H1 (cell line): ENCODE results near the gene SLC6A19. TPM values are rescaled to one million over a fixed set of nuclear protein-coding genes. Genes with fewer than 3 reads are reported as not detected.
A peak's percentile ranks its signal among the peaks of the same experiment; 100 is the strongest.

Experiments used
- CTCF ChIA-PET: fragments of 300-600 bp; sonication (Branson Sonifier 250); formaldehyde crosslinking; loops from one replicate; lab custom pipeline; 2021; ENCODE audit not compliant: partially characterized antibody; lab: Charles Lee
- POLR2A ChIA-PET: fragments of 300-600 bp; sonication (Branson Sonifier 250); formaldehyde crosslinking; loops from one replicate; lab custom pipeline; 2021; ENCODE audit warnings: inconsistent platforms; ENCODE audit not compliant: partially characterized antibody; lab: Charles Lee
- DNase-seq, 2 experiments: peaks; one replicate each; pipeline versions ENCODE4 v3.0.0 to v3.0.0-alpha.2; 2010 to 2022; ENCODE audit warnings: low spot score in 2 of 2, low read depth in 1 of 2, mixed read lengths in 1 of 2
- FAIRE-seq: peaks from 2 replicates; lab custom pipeline; 2011; peaks lifted over from hg19 to GRCh38; lab: Jason Lieb, UNC
- H2AFZ ChIP-seq: 2 replicates; pipeline ENCODE4 v1.8.1; 2012; ENCODE audit warnings: low read length, inconsistent platforms
- H2AK5ac ChIP-seq: 2 replicates; pipeline ENCODE4 v1.6.1; 2013; ENCODE audit warnings: low read depth, low read length
- H2BK120ac ChIP-seq: replicated peaks from 2 replicates; pipeline ENCODE3; 2013; ENCODE audit warnings: low read depth, low read length, inconsistent platforms
- H2BK12ac ChIP-seq: 2 replicates; pipeline ENCODE4 v1.6.1; 2013; ENCODE audit warnings: low read depth, low read length
- H2BK15ac ChIP-seq: 2 replicates; pipeline ENCODE4 v1.6.1; 2013; ENCODE audit warnings: low read length
- H2BK20ac ChIP-seq: 2 replicates; pipeline ENCODE4 v1.6.1; 2013; ENCODE audit warnings: low read length
- H2BK5ac ChIP-seq: 2 replicates; pipeline ENCODE4 v1.6.1; 2013; ENCODE audit warnings: low read depth, low read length
- H3K14ac ChIP-seq: 2 replicates; pipeline ENCODE4 v1.6.1; 2013; ENCODE audit warnings: inconsistent platforms; ENCODE audit not compliant: insufficient read length
- H3K18ac ChIP-seq: 2 replicates; pipeline ENCODE4 v1.6.1; 2013; ENCODE audit warnings: low read length; ENCODE audit errors: extremely low read depth
- H3K23ac ChIP-seq: 2 replicates; pipeline ENCODE4 v1.6.1; 2013; ENCODE audit warnings: inconsistent platforms; ENCODE audit not compliant: insufficient read length
- H3K23me2 ChIP-seq: 2 replicates; pipeline ENCODE4 v1.6.1; 2013; ENCODE audit warnings: low read depth, low read length
- H3K27ac ChIP-seq: 2 replicates; pipeline ENCODE4 v1.6.1; 2011; ENCODE audit warnings: low read depth, low read length, inconsistent platforms
- H3K27me3 ChIP-seq, 4 experiments: replicated peaks in 1 of 4; 1 replicate in 1 of 4; 2 replicates in 3 of 4; pipeline versions ENCODE4 v1.6.1 to v1.8.1; 2011 to 2013; ENCODE audit warnings: low read length in 3 of 4, mild to moderate bottlenecking in 3 of 4, inconsistent platforms in 2 of 4, mixed read lengths in 2 of 4, moderate library complexity in 1 of 4; ENCODE audit not compliant: control insufficient read depth in 3 of 4, insufficient read depth in 3 of 4; ENCODE audit errors: extremely low read depth in 1 of 4
- H3K36me3 ChIP-seq, 4 experiments: 2 replicates each; pipeline versions ENCODE4 v1.6.1 to v1.8.1; 2011 to 2013; ENCODE audit warnings: mild to moderate bottlenecking in 4 of 4, low read length in 3 of 4, moderate library complexity in 2 of 4, control low read depth in 1 of 4, inconsistent platforms in 1 of 4; ENCODE audit not compliant: insufficient read depth in 4 of 4, control insufficient read depth in 2 of 4
- H3K4ac ChIP-seq: replicated peaks from 2 replicates; pipeline ENCODE3; 2013; ENCODE audit warnings: low read length, low read depth, mixed read lengths, inconsistent platforms; ENCODE audit not compliant: insufficient read length
- H3K4me1 ChIP-seq, 4 experiments: replicated peaks in 1 of 4; 1 replicate in 1 of 4; 2 replicates in 3 of 4; pipeline versions ENCODE4 v1.6.1 to v1.8.1; 2011 to 2013; ENCODE audit warnings: low read length in 3 of 4, inconsistent platforms in 2 of 4, mixed read lengths in 1 of 4; ENCODE audit not compliant: insufficient read depth in 4 of 4, control insufficient read depth in 3 of 4
- H3K4me2 ChIP-seq, 2 experiments: 2 replicates each; pipeline versions ENCODE4 v1.6.1 to v1.8.1; 2011 to 2013; ENCODE audit warnings: low read depth in 2 of 2, low read length in 2 of 2, control low read depth in 1 of 2, inconsistent platforms in 1 of 2, mild to moderate bottlenecking in 1 of 2; ENCODE audit not compliant: insufficient read depth in 1 of 2
- H3K4me3 ChIP-seq, 4 experiments: fragments of 200-600, 300-600 bp in 1 of 4; sonication (generic), shearing (Covaris generic), sonication (Bioruptor Twin) in 1 of 4; 2 replicates each; pipeline versions ENCODE4 v1.5.1 to v1.8.1; 2011 to 2016; ENCODE audit warnings: low read length in 4 of 4, low read depth in 3 of 4, control low read depth in 2 of 4, inconsistent platforms in 2 of 4, mild to moderate bottlenecking in 2 of 4, mixed read lengths in 1 of 4, moderate library complexity in 1 of 4; ENCODE audit not compliant: insufficient read depth in 2 of 4; ENCODE audit errors: extremely low read depth in 1 of 4
- H3K56ac ChIP-seq: replicated peaks from 2 replicates; pipeline ENCODE3; 2013; ENCODE audit warnings: low read depth, mild to moderate bottlenecking, mixed read lengths, low read length, inconsistent platforms; ENCODE audit not compliant: insufficient read length
- H3K79me1 ChIP-seq: 2 replicates; pipeline ENCODE4 v1.6.1; 2013; ENCODE audit warnings: low read depth, low read length, control low read depth
- H3K79me2 ChIP-seq, 2 experiments: 2 replicates each; pipeline versions ENCODE4 v1.6.1 to v1.8.1; 2012 to 2013; ENCODE audit warnings: low read length in 2 of 2, mild to moderate bottlenecking in 2 of 2, inconsistent platforms in 1 of 2; ENCODE audit not compliant: insufficient read depth in 2 of 2, control insufficient read depth in 1 of 2
- H3K9ac ChIP-seq, 4 experiments: replicated peaks in 1 of 4; 1 replicate in 1 of 4; 2 replicates in 3 of 4; pipeline versions ENCODE4 v1.6.1 to v1.8.1; 2011 to 2013; ENCODE audit warnings: low read depth in 3 of 4, low read length in 3 of 4, control low read depth in 2 of 4, mild to moderate bottlenecking in 2 of 4, moderate library complexity in 2 of 4, inconsistent platforms in 1 of 4; ENCODE audit errors: extremely low read depth in 1 of 4
- H3K9me3 ChIP-seq, 2 experiments: 2 replicates each; pipeline versions ENCODE4 v1.6.1 to v1.8.1; 2012 to 2013; ENCODE audit warnings: mild to moderate bottlenecking in 2 of 2, moderate library complexity in 2 of 2, control low read depth in 1 of 2, inconsistent platforms in 1 of 2, low read depth in 1 of 2, low read length in 1 of 2, mixed read lengths in 1 of 2; ENCODE audit not compliant: insufficient read depth in 2 of 2
- H4K20me1 ChIP-seq, 2 experiments: replicated peaks in 1 of 2; 2 replicates each; pipeline versions ENCODE3 to v1.8.1; 2011 to 2013; ENCODE audit warnings: inconsistent platforms in 2 of 2, low read length in 2 of 2, mild to moderate bottlenecking in 1 of 2; ENCODE audit not compliant: insufficient read depth in 2 of 2, control insufficient read depth in 1 of 2
- H4K5ac ChIP-seq: 2 replicates; pipeline ENCODE4 v1.6.1; 2013; ENCODE audit warnings: low read length, low read depth, mixed read lengths, inconsistent platforms; ENCODE audit not compliant: insufficient read length
- H4K8ac ChIP-seq: 2 replicates; pipeline ENCODE4 v1.8.0; 2013; ENCODE audit warnings: mild to moderate bottlenecking, moderate library complexity, low read length, inconsistent platforms; ENCODE audit not compliant: insufficient read depth; ENCODE audit errors: extremely low read depth
- H4K91ac ChIP-seq: replicated peaks from 2 replicates; pipeline ENCODE3; 2013; ENCODE audit warnings: low read length, mixed read lengths, inconsistent platforms; ENCODE audit not compliant: insufficient read length
- BACH1 ChIP-seq: IDR thresholded peaks from 2 replicates; pipeline ENCODE4 v1.6.1; 2012; ENCODE audit warnings: low read length, improper control_type of control experiment
- CBX5 ChIP-seq: fragments of 300-800, 300-1000 bp; sonication (generic); IDR thresholded peaks from 2 replicates; pipeline ENCODE4 v1.7.1; 2016; ENCODE audit warnings: antibody characterized with exemption, low read length, low read depth
- CEBPB ChIP-seq: IDR thresholded peaks from 2 replicates; pipeline ENCODE4 v1.6.1; 2012; ENCODE audit warnings: low read depth, low read length
- CREB1 ChIP-seq: IDR thresholded peaks from 2 replicates; pipeline ENCODE4 v1.6.1; 2012; ENCODE audit warnings: inconsistent platforms
- EGR1 ChIP-seq: IDR thresholded peaks from 2 replicates; pipeline ENCODE4 v1.6.1; 2011; ENCODE audit warnings: low read depth, low read length, borderline replicate concordance
- EZH2 ChIP-seq: fragments of 200-600 bp; sonication (generic); IDR thresholded peaks from 2 replicates; pipeline ENCODE4 v1.7.1; 2012; ENCODE audit warnings: low read depth, mild to moderate bottlenecking, moderate library complexity, low read length, inconsistent platforms; ENCODE audit not compliant: severe bottlenecking
- GTF2F1 ChIP-seq: IDR thresholded peaks from 2 replicates; pipeline ENCODE4 v1.6.1; 2012; ENCODE audit warnings: low read depth, low read length, improper control_type of control experiment, borderline replicate concordance
- MAFK ChIP-seq: IDR thresholded peaks from 2 replicates; pipeline ENCODE4 v1.6.1; 2012; ENCODE audit warnings: low read depth, mild to moderate bottlenecking, improper control_type of control experiment, low read length
- POLR2A ChIP-seq, 2 experiments: IDR thresholded peaks; 1 replicate in 1 of 2; 2 replicates in 1 of 2; pipeline ENCODE4 v1.6.1; 2011; ENCODE audit warnings: low read depth in 2 of 2, low read length in 2 of 2, mild to moderate bottlenecking in 2 of 2; ENCODE audit errors: control extremely low read depth in 1 of 2
- RFX5 ChIP-seq: IDR thresholded peaks from 2 replicates; pipeline ENCODE4 v1.6.1; 2011; ENCODE audit warnings: low read depth, low read length, improper control_type of control experiment, borderline replicate concordance
- RXRA ChIP-seq: IDR thresholded peaks from 2 replicates; pipeline ENCODE4 v1.6.1; 2011; ENCODE audit warnings: low read depth, mild to moderate bottlenecking, low read length, moderate library complexity; ENCODE audit not compliant: insufficient read depth
- SUZ12 ChIP-seq: fragments of 200-600 bp; sonication (generic); IDR thresholded peaks from 2 replicates; pipeline ENCODE4 v1.6.1; 2012; ENCODE audit warnings: mild to moderate bottlenecking, inconsistent platforms, low read length, moderate library complexity, mixed read lengths
- TAF1 ChIP-seq: IDR thresholded peaks from 2 replicates; pipeline ENCODE4 v1.6.1; 2011; ENCODE audit warnings: mild to moderate bottlenecking, low read depth, low read length
- TAF7 ChIP-seq: optimal IDR thresholded peaks from 2 replicates; pipeline ENCODE3; 2011; ENCODE audit warnings: low read depth, mild to moderate bottlenecking, inconsistent platforms, low read length, moderate library complexity, borderline replicate concordance
- TCF12 ChIP-seq: IDR thresholded peaks from 2 replicates; pipeline ENCODE4 v1.6.1; 2011; ENCODE audit warnings: low read depth, mild to moderate bottlenecking, low read length
- WGBS, 2 experiments: shearing (Covaris generic) in 1 of 2; methylation state at CpG; one replicate each; pipeline versions ENCODE4 v1.1.6 to v1.1.7; 2013 to 2015; ENCODE audit warnings: low lambda C conversion rate in 2 of 2, mixed read lengths in 2 of 2, inconsistent platforms in 1 of 2, low coverage in 1 of 2, missing lambda C conversion rate in 1 of 2; ENCODE audit not compliant: insufficient replicate concordance in 2 of 2, insufficient coverage in 1 of 2, insufficient read length in 1 of 2; ENCODE audit errors: extremely low coverage in 1 of 2, missing lambda C conversion rate in 1 of 2; 5-methylcytosine and 5-hydroxymethylcytosine counted together
- polyA plus RNA-seq, 7 experiments: library from polyadenylated mRNA; depleted of rRNA in 3 of 7; stranded (reverse) in 5 of 7; unstranded in 2 of 7; fragments of >200 nt in 5 of 7; fragments of 200-250 nt in 2 of 7; gene quantifications; 1 replicate in 5 of 7; 2 replicates in 1 of 7; 4 replicates in 1 of 7; pipeline versions ENCODE4 v1.2.1 to v1.2.3, GENCODE V29; 2011 to 2013; ENCODE audit warnings: missing spikeins in 2 of 7, mixed read lengths in 2 of 7
- total RNA-seq: library from RNA; stranded (reverse); fragmentation: NEBNext Ultra II Directional; extraction: Animal tissue kit (Norgen Biotek cat#: 25700); gene quantifications from 2 replicates; pipeline ENCODE4 v1.2.1, GENCODE V29; 2021

The SLC6A19 gene
- total and polyA plus RNA-seq, 2 of the 8 experiments (the other 6 are each of a cell fraction or from before 2014, with no cell fraction given), result 0.02 TPM; not detected in 1

GRCh38 chr5:1231354-1231905, 30.0 kb downstream of the SLC6A19 start:
- Histone ChIP-seq H3K56ac (no peak overlapping the region), H4K91ac (no peak overlapping the region), H2AK5ac (no peak overlapping the region), H3K14ac (no peak overlapping the region), H2BK12ac (no peak overlapping the region), H4K20me1 (peaks cover 0 to 2% of the 10 kb centered on the region in 2 experiments), H3K4me3 (no peak overlapping the region), H3K27ac (no peak overlapping the region), H3K4me2 (no peak overlapping the region), H2AFZ (no peak overlapping the region), H3K9me3 (peaks cover 8 to 9% of the 10 kb centered on the region in 2 experiments; a peak in 2 of 4 replicates), H3K4ac (no peak overlapping the region), H3K4me1 (peaks cover 0 to 5% (median 1%) of the 10 kb centered on the region in 4 experiments; a peak in 2 of 7 replicates), H2BK20ac (no peak overlapping the region), H3K79me1 (no peaks in the 10 kb centered on the region), H2BK5ac (no peak overlapping the region), H3K9ac (no peak overlapping the region), H2BK120ac (no peak overlapping the region), H2BK15ac (no peak overlapping the region), H3K23ac (no peak overlapping the region), H3K27me3 (no peaks in the 10 kb centered on the region), H3K18ac (no peak overlapping the region), H3K36me3 (no peaks in the 10 kb centered on the region), H4K8ac (no peak overlapping the region), H3K23me2 (no peaks in the 10 kb centered on the region), H4K5ac (no peak overlapping the region), H3K79me2 (no peaks in the 10 kb centered on the region)
- 82% methylated on average over 13 of the region's 13 CpGs; no CpG with 5 or more reads in 1 of the 2 experiments for WGBS, 2 experiments
- FAIRE-seq (no peak), DNase-seq (no peak)
- ChIA-PET POLR2A (interaction anchor here (1.3 kb wide), 1 partner anchor 57 kb away, joined by 3 read pairs; no protein-coding TSS in a partner anchor), CTCF (interaction anchor here (0.6 to 1.8 kb wide), 5 partner anchors 8 to 301 kb away, joined by 3 to 8 read pairs (median 4); partner anchors contain the start of gene SLC6A19)
- TF ChIP-seq SUZ12, result no peak
- TF ChIP-seq CEBPB, result no peak
- no peak for TF ChIP-seq POLR2A (IDR thresholded peaks at IDR 0.05; ENCODE audit: control extremely low read depth in 1 of 2, low read depth in 2 of 2, low read length in 2 of 2)
- no peak for TF ChIP-seq GTF2F1
- TF ChIP-seq EGR1, result no peak
- TF ChIP-seq TAF1, result no peak
- no peak for TF ChIP-seq EZH2
- no peak for TF ChIP-seq RXRA
- TF ChIP-seq CBX5, result no peak
- no peak for TF ChIP-seq CREB1
- TF ChIP-seq MAFK, result peak; percentile 92
- TF ChIP-seq BACH1, result peak; percentile 66; the same call in 1 of the 2 replicates
- TF ChIP-seq RFX5, result no peak
- TF ChIP-seq TCF12, result no peak
- no peak for TF ChIP-seq TAF7
